ENCODE measurements around the gene LRRIQ1.

DNA sequence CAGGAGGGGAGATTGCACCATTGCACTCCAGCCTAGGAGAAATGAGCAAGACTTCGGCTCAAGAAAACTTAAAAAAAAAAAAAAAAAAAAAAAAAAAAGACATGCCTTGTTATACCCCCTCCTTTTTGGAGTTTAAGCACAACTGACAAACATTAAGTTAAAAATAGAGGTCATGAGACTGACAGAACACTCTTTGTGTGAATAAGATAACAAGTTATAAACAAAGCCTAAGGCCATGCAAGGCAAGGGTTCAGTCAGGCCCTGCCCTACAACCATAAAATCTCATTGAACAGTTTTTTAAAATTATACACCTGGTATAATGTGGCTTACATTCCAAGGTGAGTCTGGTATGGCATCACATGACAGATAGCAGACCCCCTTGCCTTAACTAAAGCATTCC lies 39.4 kb upstream of the LRRIQ1 start:
- TF ChIP-seq POLR2AphosphoS5 (IDR thresholded peaks at IDR 0.05) (no peak), TAF1 (IDR thresholded peaks at IDR 0.05; ENCODE audit: low read depth) (no peak)
- TF ChIP-seq, protein P1, sequence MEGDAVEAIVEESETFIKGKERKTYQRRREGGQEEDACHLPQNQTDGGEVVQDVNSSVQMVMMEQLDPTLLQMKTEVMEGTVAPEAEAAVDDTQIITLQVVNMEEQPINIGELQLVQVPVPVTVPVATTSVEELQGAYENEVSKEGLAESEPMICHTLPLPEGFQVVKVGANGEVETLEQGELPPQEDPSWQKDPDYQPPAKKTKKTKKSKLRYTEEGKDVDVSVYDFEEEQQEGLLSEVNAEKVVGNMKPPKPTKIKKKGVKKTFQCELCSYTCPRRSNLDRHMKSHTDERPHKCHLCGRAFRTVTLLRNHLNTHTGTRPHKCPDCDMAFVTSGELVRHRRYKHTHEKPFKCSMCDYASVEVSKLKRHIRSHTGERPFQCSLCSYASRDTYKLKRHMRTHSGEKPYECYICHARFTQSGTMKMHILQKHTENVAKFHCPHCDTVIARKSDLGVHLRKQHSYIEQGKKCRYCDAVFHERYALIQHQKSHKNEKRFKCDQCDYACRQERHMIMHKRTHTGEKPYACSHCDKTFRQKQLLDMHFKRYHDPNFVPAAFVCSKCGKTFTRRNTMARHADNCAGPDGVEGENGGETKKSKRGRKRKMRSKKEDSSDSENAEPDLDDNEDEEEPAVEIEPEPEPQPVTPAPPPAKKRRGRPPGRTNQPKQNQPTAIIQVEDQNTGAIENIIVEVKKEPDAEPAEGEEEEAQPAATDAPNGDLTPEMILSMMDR (IDR thresholded peaks at IDR 0.05; ENCODE audit: poor library complexity, severe bottlenecking) = no peak
